ENCODE results near the gene TPSG1.

- TF ChIP-seq CTCF (IDR thresholded peaks at IDR 0.05; ENCODE audit: insufficient read depth, low read length, poor library complexity, severe bottlenecking): no peak
- TF ChIP-seq EZH2phosphoT487 (conservative IDR thresholded peaks at IDR 0.05; ENCODE audit: low read length): no peak
Observed at GRCh38 chr16:1223355-1224214, 1.5 kb downstream of the TPSG1 start.

All from SU-DHL-6 (cell line).